Hematopoietic multipotent progenitor cell treated with erythropoietin and hydrocortisone succinate and interleukin-3 and kit ligand, for 15 days (in vitro differentiated cells): ENCODE measurements around the gene ATP6V0C.

Source experiments
- DNase-seq: peaks from one replicate; pipeline ENCODE4 v3.0.0-alpha.2; 2015; ENCODE audit warnings: low spot score

ATP6V0C gene

GRCh38 chr16:2492292-2492691 lies 21.5 kb upstream of the ATP6V0C start:
- no peak for DNase-seq

DNA sequence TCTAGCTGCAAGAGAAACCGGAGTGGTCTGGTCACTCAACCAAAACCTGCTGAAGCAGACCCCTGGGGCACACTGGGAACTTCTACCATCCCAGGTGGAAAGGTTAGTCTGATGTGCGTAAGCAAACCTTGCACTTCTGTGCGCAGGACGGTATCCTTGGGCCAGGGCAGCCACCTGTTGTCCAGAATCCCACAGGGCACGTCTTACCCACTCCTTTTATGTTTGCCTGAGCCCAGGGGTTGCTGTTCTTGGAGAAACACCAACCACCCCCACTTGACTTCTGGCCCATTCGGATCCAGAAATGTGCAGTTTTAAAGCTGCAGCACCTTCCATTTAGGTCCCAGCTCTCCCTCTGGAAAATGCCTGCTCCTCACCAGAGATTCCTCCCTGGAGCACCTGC lies 20.1 kb upstream of the ATP6V0C start:
- DNase-seq, result no peak

GRCh38 chr16:2494616-2495015 lies 19.1 kb upstream of the ATP6V0C start:
- DNase-seq, result peak; percentile 42

DNA sequence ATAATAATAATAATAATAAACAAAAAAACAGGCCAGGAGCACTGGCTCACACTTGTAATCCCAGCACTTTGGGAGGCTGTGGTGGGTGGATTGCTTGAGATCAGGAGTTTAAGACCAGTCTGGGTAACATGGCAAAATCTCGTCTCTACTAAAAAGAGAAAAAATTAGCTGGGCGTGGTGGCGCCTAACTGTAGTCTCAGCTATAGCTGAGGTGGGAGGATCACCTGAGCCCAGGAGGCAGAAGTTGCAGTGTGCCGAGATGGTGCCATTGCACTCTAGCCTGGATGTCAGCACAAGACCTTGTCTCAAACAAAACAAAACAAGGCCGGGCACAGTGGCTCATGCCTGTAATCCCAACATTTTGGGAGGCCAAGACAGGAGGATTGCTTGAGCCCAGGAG lies 18.7 kb upstream of the ATP6V0C start:
- no peak for DNase-seq

- no peak for DNase-seq
These were observed 17.3 kb upstream of the ATP6V0C start for GRCh38 chr16:2496223-2497115.

- DNase-seq, result peak; percentile 43
These were observed 16.6 kb upstream of the ATP6V0C start for GRCh38 chr16:2497116-2497630.

DNA sequence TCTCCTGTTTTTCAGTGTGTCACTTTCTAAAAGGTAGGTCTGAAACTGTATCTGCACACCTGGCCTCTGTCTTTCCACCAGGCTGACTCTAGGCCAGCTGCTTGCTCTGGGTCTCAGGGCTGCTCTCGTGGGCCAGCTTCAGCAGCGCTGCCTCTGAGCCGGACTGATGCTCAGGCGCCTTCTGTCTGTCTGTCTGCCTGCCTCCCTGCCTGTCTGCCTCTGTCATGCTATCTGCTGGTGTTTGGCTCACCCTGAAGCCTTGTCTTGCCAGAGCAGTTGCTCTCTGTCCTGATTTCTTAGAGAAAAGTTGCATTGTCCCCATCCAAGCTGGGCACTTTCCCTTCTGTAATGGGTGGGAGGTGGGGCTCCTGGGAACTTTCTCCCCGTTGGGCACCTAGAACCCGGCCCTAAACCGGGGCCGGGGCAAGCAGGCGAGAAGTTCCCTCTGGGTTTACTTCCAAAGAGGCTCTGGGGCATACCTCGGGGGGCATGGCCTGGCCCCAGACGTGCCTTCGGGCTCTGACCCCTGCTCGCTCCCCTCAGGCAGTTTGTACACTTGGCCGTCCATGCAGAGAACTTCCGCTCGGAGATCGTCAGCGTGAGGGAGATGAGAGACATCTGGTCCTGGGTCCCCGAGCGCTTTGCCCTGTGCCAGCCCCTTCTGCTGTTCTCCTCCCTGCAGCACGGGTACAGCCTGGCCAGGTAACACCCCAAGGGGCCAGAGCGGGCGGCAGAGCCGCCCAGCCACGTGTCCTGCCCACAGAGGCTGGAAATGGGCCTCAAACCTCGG lies 15.9 kb upstream of the ATP6V0C start:
- DNase-seq, result no peak

- DNase-seq, result no peak
These were observed 15.1 kb upstream of the ATP6V0C start for GRCh38 chr16:2498531-2499253.

DNA sequence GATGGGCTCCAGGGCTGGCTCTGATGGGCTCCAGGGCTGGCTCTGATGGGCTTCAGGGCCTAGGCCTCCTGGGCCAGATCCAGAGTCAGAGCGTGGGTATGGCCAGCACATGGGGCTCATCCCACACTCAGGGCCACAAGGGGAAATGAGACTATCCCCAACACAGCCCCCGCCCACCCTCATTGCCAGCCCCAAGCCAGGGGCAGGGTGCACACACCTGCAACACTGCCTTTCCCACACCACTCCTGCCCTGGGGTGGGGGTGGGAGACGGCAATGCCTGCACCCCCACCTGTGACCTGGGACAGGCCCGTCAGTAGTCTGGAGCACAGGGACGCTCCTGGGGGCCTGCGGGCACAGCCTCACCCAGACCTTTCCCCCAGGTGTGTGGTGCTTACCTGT lies 14.3 kb upstream of the ATP6V0C start:
- no peak for DNase-seq

- no peak for DNase-seq
These were observed 13.8 kb upstream of the ATP6V0C start for GRCh38 chr16:2499890-2500429.

DNA sequence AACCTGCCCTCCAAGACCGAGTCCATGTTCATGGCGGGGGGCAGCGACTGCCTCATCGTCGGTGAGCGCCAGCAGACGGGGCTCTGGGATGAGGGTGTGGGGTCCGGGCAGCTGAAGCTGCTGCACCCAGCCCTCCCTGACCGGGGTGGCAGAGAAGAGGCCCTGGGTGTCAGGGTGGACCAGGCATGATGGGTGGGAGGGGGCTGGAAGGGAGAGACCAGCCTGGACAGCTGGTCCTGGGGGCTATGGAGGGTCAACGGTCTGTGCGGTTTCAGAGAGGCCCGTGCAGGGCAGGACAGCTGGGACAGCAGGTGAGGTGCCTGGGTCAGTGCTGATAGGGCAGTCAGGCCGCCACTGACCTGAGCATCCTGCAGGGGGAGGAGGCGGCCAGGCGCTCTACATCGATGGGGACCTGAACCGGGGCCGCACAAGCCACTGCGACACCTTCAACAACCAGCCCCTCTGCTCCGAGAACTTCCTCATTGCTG lies 13.3 kb upstream of the ATP6V0C start:
- DNase-seq, result no peak

DNA sequence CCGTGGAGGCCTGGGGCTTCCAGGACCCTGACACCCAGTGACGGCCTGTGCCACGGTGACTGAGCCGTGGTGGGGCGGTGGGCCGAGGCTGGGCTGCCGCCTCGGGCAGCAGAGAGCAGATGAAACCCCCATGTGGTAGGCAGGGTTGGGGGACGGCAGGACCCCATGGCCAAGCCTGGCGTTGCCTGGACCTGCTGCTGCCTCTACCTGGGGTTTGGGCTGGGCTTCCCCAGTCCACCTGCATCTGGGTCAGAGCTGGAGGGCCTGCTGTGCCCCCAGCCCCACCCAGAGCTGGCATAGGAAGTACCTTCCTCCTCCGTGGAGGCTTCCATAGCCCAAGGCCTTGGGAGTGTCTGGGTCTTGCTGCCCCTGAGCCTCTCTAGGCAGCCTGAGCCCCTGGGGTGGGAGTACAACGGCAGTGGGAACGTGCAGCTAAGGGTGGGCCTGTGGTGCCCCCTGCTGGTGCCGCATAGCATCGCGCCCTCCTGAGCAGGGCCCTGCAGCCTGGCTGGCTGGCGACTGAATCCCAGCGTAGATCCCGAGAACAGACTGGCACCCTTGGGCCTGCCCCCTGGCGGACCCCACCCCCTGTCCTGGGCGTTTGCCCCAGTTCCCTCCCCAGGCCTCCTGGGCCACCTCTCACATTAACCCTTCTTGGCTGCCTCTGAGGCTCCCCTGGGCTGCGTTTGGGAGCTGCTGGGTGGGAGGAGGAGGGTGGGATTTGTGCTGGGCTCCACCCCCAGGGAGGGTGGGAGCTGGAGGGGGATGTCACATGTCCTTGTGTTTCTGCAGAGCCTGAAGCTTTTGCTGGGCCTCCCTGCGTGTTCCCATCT lies 12.6 kb upstream of the ATP6V0C start:
- DNase-seq, result peak; percentile 81

DNA sequence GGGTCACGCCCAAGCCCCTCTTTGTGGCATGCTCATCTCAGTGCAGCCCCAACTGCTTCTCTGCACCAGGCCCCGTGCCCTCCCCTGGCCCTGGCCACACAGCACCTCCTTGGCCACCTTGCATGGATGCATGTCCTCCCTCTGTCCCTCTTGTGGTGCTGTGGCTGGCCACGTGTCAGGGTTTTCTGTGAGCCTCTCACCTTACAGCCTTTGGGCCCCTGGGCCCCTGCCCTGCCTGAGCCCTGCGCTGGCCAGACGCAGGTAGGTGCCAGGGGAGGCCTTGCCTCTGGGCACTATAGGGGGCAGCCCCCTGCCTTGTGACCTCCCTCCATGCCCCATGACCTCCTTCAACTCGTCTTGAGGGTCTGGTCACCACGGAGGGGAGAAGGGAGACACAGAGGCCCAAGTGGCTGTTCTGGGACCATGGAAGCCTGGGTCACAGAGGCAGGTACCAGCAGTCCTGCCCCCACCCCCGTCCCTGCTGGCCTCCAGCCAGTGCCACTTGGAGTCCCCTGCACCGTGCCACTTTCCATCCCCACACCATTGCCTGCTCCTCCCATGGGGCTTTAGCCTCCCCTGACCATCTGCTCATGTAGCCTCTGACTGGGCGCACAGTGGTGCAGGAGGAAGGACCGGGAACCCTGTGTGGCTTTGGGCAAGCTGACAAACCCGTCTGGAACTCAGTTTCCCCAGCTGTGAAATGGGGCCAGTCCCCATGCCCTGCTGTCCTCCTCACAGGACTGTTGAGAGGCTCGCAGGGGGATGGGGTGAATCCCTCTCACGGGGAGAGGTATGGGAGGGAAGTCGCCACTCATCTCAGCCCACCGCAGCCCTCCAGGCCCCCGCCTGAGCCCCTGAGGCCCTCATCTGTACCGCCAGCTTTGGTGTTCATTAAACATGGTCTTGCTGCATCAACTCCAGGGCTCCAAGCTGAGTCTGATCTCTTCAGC lies 11.5 kb upstream of the ATP6V0C start:
- no peak for DNase-seq

GRCh38 chr16:2505695-2506094 lies 8.1 kb upstream of the ATP6V0C start:
- no peak for DNase-seq

- no peak for DNase-seq
These were observed 6.6 kb upstream of the ATP6V0C start for GRCh38 chr16:2507052-2507659.

DNA sequence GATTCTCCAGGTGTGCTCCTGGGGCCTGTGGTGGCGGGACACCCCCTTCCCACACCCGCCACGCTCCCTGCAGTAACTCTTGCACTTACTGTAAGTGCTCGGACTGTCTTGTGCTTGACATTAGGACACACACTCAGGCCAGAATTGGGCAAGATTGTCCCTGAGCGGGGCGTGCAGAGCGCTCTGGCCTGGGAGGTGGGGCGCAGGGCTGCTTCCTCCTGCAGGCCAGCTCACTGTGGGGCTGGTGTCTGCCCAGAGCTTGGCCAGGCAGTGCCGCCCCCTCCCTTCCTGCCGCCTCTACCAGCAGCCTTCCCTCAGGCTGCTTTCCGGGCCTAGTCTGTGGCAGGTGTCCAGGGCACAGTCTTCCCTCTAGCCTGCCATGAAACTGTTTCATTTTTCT lies 6.1 kb upstream of the ATP6V0C start:
- no peak for DNase-seq

DNA sequence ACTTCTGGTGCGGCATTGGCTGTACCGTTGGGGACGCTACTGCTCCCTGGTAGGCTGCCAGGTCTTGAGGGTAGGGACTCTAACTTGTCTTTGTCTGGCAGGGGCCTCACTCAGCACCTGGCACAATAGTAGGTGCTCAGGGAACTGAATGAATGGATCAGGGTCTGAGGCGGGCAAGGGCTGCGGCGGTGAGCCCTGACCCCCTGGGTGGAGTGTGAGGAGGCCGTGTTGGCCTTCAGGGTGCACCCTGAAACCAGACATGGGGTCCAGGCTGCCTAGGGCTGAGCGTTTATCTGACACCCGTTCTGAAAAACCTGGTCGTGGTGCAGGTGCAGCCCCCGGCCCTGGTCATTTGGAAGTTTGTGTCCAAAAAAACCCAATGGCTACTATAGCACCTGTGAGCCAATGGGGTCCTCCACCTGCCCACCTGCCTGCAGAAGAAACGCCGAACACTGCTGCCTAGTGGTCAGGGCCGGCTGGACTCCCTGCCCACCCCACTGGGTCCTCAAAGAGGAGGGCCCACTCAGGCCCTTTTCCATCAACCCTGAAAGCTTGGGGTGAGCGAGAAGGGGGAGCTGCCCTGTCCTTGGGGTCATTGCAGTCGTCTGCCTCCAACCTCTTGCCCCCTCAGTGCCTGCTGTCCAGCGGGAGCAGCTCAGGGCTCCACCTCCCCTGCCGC lies 4.9 kb upstream of the ATP6V0C start:
- DNase-seq, result no peak

- DNase-seq, result no peak
These were observed 2.5 kb upstream of the ATP6V0C start for GRCh38 chr16:2511128-2511800.
